Measurements from ENCODE around the gene HUNK.
"Not testable (repeated sequence)": the region's sequence is repeated elsewhere in the genome, so short reads cannot be mapped to it uniquely, and the experiment has no call there.

The HUNK gene

GRCh38 chr21:31924548-31924947, 51.7 kb downstream of the HUNK start:
- no peak for DNase-seq

GRCh38 chr21:31926498-31926897, 53.7 kb downstream of the HUNK start:
- DNase-seq = no peak

DNA sequence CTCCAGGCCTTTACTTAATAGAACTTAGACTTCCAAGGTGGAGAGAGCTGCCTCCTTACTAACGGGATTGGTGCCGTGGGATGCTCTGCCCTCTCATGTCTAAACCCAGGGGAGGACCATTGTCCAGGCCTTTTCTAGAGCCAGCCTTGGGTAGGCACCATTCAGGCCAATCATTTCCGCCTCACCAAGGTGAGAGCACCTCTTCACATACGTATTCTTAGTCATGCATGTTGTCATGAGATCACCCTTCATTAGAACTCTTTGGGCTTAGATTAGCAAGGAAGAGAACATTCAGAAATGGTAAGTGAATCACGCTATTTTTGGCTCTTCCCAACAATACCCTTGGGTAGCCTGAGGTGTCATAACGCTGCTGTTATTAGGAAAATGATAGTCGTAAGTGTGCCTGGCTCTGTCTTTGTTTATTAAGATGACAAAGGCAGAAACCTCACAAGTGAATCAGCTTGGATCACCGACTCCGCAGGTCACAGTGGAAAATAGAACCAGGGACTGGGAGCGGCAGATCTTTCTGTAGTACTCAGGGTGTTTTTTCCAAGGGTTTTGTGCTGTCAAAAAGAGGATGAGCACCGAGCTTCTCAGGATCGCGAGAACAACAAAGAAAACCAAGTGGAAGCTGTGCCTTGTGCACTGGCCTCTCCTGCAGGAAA, 55.0 kb downstream of the HUNK start:
- DNase-seq = no peak

DNA sequence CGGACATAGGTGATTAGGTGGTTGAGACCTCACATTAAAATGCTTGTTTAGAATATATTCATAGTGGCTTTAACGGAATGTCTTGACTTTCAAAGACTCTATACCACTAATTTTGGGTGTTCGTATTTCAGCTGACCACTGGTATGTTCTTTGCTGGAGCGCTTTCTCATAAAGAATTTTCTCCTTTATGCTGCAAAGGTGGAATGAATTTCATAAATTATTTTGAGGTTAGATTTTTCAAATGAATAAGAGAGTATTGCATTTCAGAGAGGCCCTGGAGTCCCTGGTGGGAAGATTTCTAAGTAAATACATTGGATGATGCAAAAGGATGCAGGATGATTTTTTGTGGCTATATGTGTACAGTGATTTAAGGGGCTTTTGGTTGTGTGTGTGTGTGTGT, 55.8 kb downstream of the HUNK start:
- DNase-seq = no peak

- no peak for DNase-seq
Measured at GRCh38 chr21:31929548-31929947, 56.7 kb downstream of the HUNK start.

DNA sequence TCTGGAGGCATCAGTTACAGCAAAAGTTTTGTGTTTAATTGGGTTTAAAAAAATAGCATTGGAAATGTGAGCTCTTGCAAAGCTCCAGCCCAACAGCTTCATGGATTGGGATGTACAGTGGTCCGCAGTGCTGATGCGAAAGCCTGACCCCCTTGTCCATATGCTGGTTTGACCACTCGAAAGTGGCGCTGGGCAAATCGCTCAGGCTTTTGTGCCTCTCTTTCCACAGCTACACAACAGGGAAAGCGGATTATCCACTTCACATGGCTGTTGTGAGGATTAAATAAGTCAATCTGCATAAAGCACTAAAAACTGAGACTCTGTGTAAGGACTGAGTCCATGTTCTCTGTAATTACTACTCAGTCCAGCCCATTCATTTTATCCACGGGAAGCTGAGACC, 57.2 kb downstream of the HUNK start:
- DNase-seq = no peak

DNA sequence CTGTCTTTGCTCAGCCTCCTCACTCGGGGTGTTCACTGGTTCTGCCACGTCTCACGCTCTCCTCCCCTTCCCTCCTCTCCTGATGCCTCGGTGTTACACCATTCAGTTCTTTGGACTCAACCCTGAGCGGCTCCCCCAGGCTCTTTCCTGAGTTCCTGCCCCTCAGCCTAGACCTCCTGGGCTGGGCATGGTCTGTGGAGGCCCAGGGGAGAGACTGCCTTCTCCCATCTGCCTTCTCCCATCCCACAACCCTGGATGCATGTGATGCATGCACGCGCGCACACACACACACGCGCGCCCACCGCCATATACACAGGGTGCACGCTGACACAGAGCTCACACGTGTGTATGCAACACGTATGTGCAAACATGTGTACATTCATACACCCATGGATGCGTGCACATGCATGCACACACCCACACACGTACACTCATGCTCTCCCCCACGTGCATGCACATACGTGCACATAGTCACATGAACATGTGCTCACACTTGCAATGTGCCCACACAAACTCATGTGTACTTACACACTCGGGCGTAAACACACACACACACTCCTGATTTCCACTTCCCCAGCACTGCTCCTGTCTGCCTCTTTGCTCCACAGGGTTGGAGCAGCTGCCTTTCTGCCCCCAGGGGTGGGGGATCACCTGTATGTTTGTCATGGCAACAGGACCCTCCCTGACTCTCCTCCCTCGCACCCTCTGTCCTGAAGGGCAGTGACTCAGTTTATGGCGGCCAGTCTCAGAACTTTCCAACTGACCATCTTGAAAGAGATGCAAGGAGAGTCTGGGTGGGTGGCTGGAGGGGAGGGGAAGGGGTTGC, 59.0 kb downstream of the HUNK start:
- no peak for DNase-seq

- DNase-seq = no peak
Measured at GRCh38 chr21:31932470-31932764, 59.6 kb downstream of the HUNK start.

GRCh38 chr21:31937303-31937702, 64.5 kb downstream of the HUNK start:
- DNase-seq = no peak

GRCh38 chr21:31938330-31939301, 65.8 kb downstream of the HUNK start:
- DNase-seq = no peak

DNA sequence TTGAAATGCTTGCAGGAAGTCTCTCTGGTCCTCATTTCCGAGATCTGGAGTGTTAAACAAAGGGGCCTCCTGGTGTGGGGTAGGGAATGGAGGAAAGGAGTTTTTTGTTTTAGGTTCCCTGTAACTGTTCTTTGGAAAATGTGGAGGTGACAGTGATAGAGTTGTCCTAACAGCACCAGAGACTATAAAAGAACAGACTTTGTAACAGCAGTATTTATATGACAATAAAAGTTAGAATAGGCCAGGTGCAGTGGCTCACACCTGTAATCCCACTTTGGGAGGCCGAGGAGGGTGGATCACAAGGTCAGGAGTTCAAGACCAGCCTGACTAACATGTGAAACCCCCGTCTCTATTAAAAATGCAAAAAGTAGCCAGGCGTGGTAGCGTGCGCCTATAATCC, 68.9 kb downstream of the HUNK start:
- no peak for DNase-seq

GRCh38 chr21:31943561-31943960, 70.7 kb downstream of the HUNK start:
- DNase-seq = no peak

DNA sequence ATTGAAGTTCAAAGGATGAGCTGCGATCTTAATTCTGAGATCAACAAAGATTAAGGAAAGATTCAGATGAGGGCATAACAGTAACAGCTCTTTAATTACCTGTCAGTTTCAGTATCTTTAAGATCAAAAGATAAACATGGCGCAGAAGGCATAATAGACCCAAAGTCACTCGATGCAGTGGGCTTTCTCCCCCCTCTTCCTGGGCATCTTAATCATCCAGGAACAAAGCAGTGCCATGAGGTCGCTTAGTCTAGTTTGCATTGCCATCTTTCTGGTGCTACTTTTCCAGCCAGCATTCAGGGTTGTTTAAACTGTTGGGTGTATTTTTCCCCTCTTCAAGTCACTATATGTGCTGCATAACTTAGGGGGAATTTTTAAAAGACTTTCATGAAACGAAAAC, 72.3 kb downstream of the HUNK start:
- DNase-seq = no peak

GRCh38 chr21:31945546-31945945, 72.7 kb downstream of the HUNK start:
- no peak for DNase-seq

GRCh38 chr21:31946231-31946630, 73.4 kb downstream of the HUNK start:
- DNase-seq = no peak

DNA sequence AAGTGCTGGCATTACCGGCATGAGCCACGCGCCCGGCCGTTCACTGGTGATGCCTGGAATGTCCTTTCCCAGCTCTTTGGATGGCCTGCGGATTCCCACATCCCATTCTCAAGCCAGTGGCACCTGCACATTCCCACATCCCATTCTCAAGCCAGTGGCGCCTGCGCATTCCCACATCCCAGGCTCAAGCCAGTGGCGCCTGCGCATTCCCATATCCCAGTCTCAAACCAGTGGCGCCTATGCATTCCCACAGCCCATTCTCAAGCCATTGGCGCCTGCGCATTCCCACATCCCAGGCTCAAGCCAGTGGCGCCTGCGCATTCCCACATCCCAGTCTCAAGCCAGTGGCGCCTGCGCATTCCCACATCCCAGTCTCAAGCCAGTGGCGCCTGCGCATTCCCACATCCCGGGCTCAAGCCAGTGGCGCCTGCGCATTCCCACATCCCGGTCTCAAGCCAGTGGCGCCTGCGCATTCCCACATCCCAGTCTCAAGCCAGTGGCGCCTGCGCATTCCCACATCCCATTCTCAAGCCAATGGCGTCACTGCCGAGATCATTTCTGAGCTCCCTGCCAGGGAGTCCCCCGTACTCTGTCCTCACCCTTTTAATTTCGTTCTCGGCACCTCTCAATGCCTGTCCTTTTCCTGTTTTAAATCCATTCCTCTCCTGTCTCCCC, 74.2 kb downstream of the HUNK start:
- DNase-seq = not testable (repeated sequence)

- no peak for DNase-seq
Measured at GRCh38 chr21:31948676-31949075, 75.9 kb downstream of the HUNK start.

DNA sequence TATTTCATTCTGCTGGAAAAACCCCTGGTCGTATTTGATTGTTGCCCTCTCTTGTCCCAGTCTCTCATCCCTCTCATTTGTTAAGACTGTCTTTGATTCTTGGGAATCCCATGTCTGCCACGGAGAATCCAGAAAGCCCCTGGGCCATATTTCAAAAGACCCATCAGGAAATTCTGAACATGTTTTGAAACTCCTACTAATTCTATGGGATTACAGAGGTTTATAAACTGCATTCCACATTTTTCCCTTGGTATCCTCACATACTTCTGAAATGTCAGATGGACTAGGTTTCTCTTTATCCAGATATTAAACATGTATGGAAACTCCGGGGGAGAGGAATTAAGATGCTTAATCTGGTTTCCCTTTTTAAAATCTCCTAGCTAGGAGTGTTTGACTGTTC, 80.0 kb downstream of the HUNK start:
- DNase-seq = no peak

- DNase-seq = no peak
Measured at GRCh38 chr21:31957631-31958030, 84.8 kb downstream of the HUNK start.

GRCh38 chr21:31959881-31960280, 87.1 kb downstream of the HUNK start:
- DNase-seq = no peak

DNA sequence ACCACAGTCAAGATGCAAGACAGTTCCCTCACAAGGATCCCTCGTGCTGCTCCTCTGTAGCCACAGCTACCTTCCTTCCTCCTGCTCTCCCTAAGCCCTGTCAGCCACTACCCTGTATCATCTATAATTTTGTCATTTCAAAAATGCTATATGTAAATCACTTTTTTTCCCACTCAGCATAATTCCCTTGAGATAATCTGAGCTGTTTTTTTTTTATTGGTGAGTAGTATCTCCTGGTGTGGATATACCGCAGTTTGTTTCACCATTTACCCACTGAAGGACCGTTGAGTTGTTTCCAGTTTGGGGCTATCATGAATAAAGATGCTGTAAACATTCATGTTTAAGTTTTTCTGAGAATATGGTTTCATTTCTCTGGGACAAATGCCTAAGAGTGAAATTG, 88.2 kb downstream of the HUNK start:
- DNase-seq = no peak

GRCh38 chr21:31961704-31962103, 88.9 kb downstream of the HUNK start:
- no peak for DNase-seq

- no peak for DNase-seq
Measured at GRCh38 chr21:31964692-31965091, 91.9 kb downstream of the HUNK start.

All from NCI-H1436 (cell line).